Measurements from ENCODE around the gene CIDEB.

- no peak for TF ChIP-seq RAD21 (IDR thresholded peaks at IDR 0.05; ENCODE audit: low read depth)
- TF ChIP-seq, protein P1, sequence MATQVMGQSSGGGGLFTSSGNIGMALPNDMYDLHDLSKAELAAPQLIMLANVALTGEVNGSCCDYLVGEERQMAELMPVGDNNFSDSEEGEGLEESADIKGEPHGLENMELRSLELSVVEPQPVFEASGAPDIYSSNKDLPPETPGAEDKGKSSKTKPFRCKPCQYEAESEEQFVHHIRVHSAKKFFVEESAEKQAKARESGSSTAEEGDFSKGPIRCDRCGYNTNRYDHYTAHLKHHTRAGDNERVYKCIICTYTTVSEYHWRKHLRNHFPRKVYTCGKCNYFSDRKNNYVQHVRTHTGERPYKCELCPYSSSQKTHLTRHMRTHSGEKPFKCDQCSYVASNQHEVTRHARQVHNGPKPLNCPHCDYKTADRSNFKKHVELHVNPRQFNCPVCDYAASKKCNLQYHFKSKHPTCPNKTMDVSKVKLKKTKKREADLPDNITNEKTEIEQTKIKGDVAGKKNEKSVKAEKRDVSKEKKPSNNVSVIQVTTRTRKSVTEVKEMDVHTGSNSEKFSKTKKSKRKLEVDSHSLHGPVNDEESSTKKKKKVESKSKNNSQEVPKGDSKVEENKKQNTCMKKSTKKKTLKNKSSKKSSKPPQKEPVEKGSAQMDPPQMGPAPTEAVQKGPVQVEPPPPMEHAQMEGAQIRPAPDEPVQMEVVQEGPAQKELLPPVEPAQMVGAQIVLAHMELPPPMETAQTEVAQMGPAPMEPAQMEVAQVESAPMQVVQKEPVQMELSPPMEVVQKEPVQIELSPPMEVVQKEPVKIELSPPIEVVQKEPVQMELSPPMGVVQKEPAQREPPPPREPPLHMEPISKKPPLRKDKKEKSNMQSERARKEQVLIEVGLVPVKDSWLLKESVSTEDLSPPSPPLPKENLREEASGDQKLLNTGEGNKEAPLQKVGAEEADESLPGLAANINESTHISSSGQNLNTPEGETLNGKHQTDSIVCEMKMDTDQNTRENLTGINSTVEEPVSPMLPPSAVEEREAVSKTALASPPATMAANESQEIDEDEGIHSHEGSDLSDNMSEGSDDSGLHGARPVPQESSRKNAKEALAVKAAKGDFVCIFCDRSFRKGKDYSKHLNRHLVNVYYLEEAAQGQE (IDR thresholded peaks at IDR 0.05; ENCODE audit: low read depth): no peak
- TF ChIP-seq CREB1 (IDR thresholded peaks at IDR 0.05; ENCODE audit: low read depth): no peak
- TF ChIP-seq, protein P2, sequence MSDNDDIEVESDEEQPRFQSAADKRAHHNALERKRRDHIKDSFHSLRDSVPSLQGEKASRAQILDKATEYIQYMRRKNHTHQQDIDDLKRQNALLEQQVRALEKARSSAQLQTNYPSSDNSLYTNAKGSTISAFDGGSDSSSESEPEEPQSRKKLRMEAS (IDR thresholded peaks at IDR 0.05): no peak
- TF ChIP-seq EP300 (IDR thresholded peaks at IDR 0.05; ENCODE audit: borderline replicate concordance): no peak
- TF ChIP-seq ZBTB7A (IDR thresholded peaks at IDR 0.05; ENCODE audit: low read depth): no peak
- TF ChIP-seq USF1 (IDR thresholded peaks at IDR 0.05): no peak
Observed at GRCh38 chr14:24258548-24259265, 49.1 kb downstream of the CIDEB start.
